ENCODE data around the gene LEKR1. TPM values are rescaled to one million over a fixed set of nuclear protein-coding genes. Genes with fewer than 3 reads are reported as not detected.

Gene LEKR1
- total RNA-seq, 2 experiments from 2014 or later, result 0.16 TPM; not detected in 1

GRCh38 chr3:157083824-157084223, 257.7 kb downstream of the LEKR1 start:
- no peaks in the 10 kb centered on the region for H4K20me1 ChIP-seq (ENCODE audit: insufficient read depth, low read length)
- H3K36me3 ChIP-seq (ENCODE audit: insufficient read depth, low read length), result no peaks in the 10 kb centered on the region
- H2AFZ ChIP-seq (ENCODE audit: low read length), result no peak overlapping the region
- H3K9me2 ChIP-seq (ENCODE audit: insufficient read depth, low read length), result no peaks in the 10 kb centered on the region
- intact Hi-C loops (cut with micrococcal nuclease; ENCODE audit: unreplicated experiment), result loop anchor here (5.0 kb wide), 3 partner anchors 107 to 547 kb away; no protein-coding TSS in a partner anchor
- H3K27ac ChIP-seq (ENCODE audit: low read depth, low read length, poor library complexity, severe bottlenecking), result no peak overlapping the region
- no TSS peak for BruUV-seq (replicated peaks)
- peaks cover 11% of the 10 kb centered on the region for H3K4me1 ChIP-seq (ENCODE audit: insufficient read depth, low read length, poor library complexity, severe bottlenecking)
- no peak overlapping the region for H3K4me2 ChIP-seq (ENCODE audit: low read length)
- ChIA-PET POLR2A (interaction anchor here (12.7 kb wide), 1 partner anchor 21 kb away, joined by 171 read pairs; no protein-coding TSS in a partner anchor), CTCF (ENCODE audit: unreplicated experiment) (no interaction called here)
- no peak for DNase-seq (ENCODE audit: low spot score)
- H3K4me3 ChIP-seq (ENCODE audit: low read depth, low read length, poor library complexity, severe bottlenecking), result no peak overlapping the region
- TF ChIP-seq CTCF (conservative IDR thresholded peaks at IDR 0.05; ENCODE audit: low read length) (no peak), EZH2phosphoT487 (IDR thresholded peaks at IDR 0.05; ENCODE audit: borderline replicate concordance, low read depth, low read length) (no peak)
- no peaks in the 10 kb centered on the region for H3K79me2 ChIP-seq (ENCODE audit: insufficient read depth, low read depth, low read length)
- no peaks in the 10 kb centered on the region for H3K9me3 ChIP-seq (ENCODE audit: low read length)

- H3K36me3 ChIP-seq (ENCODE audit: insufficient read depth, low read length), result no peaks in the 10 kb centered on the region
- no peak for DNase-seq (ENCODE audit: low spot score)
- no peak overlapping the region for H3K27ac ChIP-seq (ENCODE audit: low read depth, low read length, poor library complexity, severe bottlenecking)
- no peaks in the 10 kb centered on the region for H4K20me1 ChIP-seq (ENCODE audit: insufficient read depth, low read length)
- TF ChIP-seq EZH2phosphoT487 (IDR thresholded peaks at IDR 0.05; ENCODE audit: borderline replicate concordance, low read depth, low read length) (no peak), CTCF (conservative IDR thresholded peaks at IDR 0.05; ENCODE audit: low read length) (no peak)
- H3K9me3 ChIP-seq (ENCODE audit: low read length), result no peaks in the 10 kb centered on the region
- intact Hi-C loops (cut with micrococcal nuclease; ENCODE audit: unreplicated experiment), result no loop called here
- H3K79me2 ChIP-seq (ENCODE audit: insufficient read depth, low read depth, low read length), result no peaks in the 10 kb centered on the region
- peak overlapping the region; percentile 36; the same call in 1 of the 2 replicates for H2AFZ ChIP-seq (ENCODE audit: low read length)
- POLR2A ChIA-PET, result interaction anchor here (0.7 to 12.7 kb wide), 9 partner anchors 9 to 505 kb away, joined by 3 to 171 read pairs (median 3); no protein-coding TSS in a partner anchor
- H3K4me2 ChIP-seq (ENCODE audit: low read length), result no peak overlapping the region
- peaks cover 27% of the 10 kb centered on the region for H3K4me1 ChIP-seq (ENCODE audit: insufficient read depth, low read length, poor library complexity, severe bottlenecking)
- no peaks in the 10 kb centered on the region for H3K9me2 ChIP-seq (ENCODE audit: insufficient read depth, low read length)
- CTCF ChIA-PET (ENCODE audit: unreplicated experiment), result no interaction called here
- BruUV-seq (replicated peaks), result no TSS peak
- H3K4me3 ChIP-seq (ENCODE audit: low read depth, low read length, poor library complexity, severe bottlenecking), result no peak overlapping the region
Observed at GRCh38 chr3:157086060-157086750, 260.1 kb downstream of the LEKR1 start.

- no peaks in the 10 kb centered on the region for H3K9me3 ChIP-seq (ENCODE audit: low read length)
- BruUV-seq (replicated peaks), result no TSS peak
- H3K4me3 ChIP-seq (ENCODE audit: low read depth, low read length, poor library complexity, severe bottlenecking), result no peak overlapping the region
- H3K4me1 ChIP-seq (ENCODE audit: insufficient read depth, low read length, poor library complexity, severe bottlenecking), result peaks cover 26% of the 10 kb centered on the region
- no peaks in the 10 kb centered on the region for H3K79me2 ChIP-seq (ENCODE audit: insufficient read depth, low read depth, low read length)
- TF ChIP-seq EZH2phosphoT487 (IDR thresholded peaks at IDR 0.05; ENCODE audit: borderline replicate concordance, low read depth, low read length), result no peak
- no peak for TF ChIP-seq CTCF (conservative IDR thresholded peaks at IDR 0.05; ENCODE audit: low read length)
- H3K36me3 ChIP-seq (ENCODE audit: insufficient read depth, low read length), result no peaks in the 10 kb centered on the region
- DNase-seq (ENCODE audit: low spot score), result no peak
- H3K27ac ChIP-seq (ENCODE audit: low read depth, low read length, poor library complexity, severe bottlenecking), result no peak overlapping the region
- no peaks in the 10 kb centered on the region for H3K9me2 ChIP-seq (ENCODE audit: insufficient read depth, low read length)
- H2AFZ ChIP-seq (ENCODE audit: low read length), result no peak overlapping the region
- CTCF ChIA-PET (ENCODE audit: unreplicated experiment), result no interaction called here
- H4K20me1 ChIP-seq (ENCODE audit: insufficient read depth, low read length), result no peaks in the 10 kb centered on the region
- intact Hi-C loops (cut with micrococcal nuclease; ENCODE audit: unreplicated experiment), result no loop called here
- POLR2A ChIA-PET, result interaction anchor here (0.7 to 12.7 kb wide), 12 partner anchors 8 to 532 kb away, joined by 3 to 171 read pairs (median 4); partner anchors contain the start of gene SSR3
- H3K4me2 ChIP-seq (ENCODE audit: low read length), result no peak overlapping the region
Observed at GRCh38 chr3:157086775-157087174, 260.6 kb downstream of the LEKR1 start.

All from OCI-LY7 (cell line).